Measurements from ENCODE around the gene SEL1L. TPM values are rescaled to one million over a fixed set of nuclear protein-coding genes. Genes with fewer than 3 reads are reported as not detected.

SEL1L gene
- total and polyA plus RNA-seq, 2 of the 13 experiments (the other 11 are each of a cell fraction or from before 2014, with no cell fraction given), result 15.3 to 61.0 TPM

- TF ChIP-seq ZNF407 (CRISPR knock-in tag; IDR thresholded peaks at IDR 0.05; ENCODE audit: not compliant biosample characterization), result no peak
- TF ChIP-seq SOX5 (CRISPR knock-in tag; IDR thresholded peaks at IDR 0.05; ENCODE audit: borderline replicate concordance), result no peak
- TF ChIP-seq ZNF224 (CRISPR knock-in tag; IDR thresholded peaks at IDR 0.05), result peak; percentile 56; the same call in 1 of the 2 replicates
- TF ChIP-seq ZIK1 (CRISPR knock-in tag; IDR thresholded peaks at IDR 0.05; ENCODE audit: borderline replicate concordance, low read depth), result peak; percentile 68; the same call in 1 of the 2 replicates
- TF ChIP-seq AHR (CRISPR knock-in tag; IDR thresholded peaks at IDR 0.05), result 0 out of 2 replicates have a peak, but pooled peaks have one; percentile 52
- no peak for TF ChIP-seq NCOA1 (CRISPR knock-in tag; IDR thresholded peaks at IDR 0.05)
- TF ChIP-seq YEATS4 (CRISPR knock-in tag; IDR thresholded peaks at IDR 0.05; ENCODE audit: borderline replicate concordance), result peak; percentile 43
- TF ChIP-seq ZKSCAN8 (CRISPR knock-in tag; IDR thresholded peaks at IDR 0.05; ENCODE audit: borderline replicate concordance), result peak; percentile 83
- no peak for TF ChIP-seq KAT7 (CRISPR knock-in tag; IDR thresholded peaks at IDR 0.05; ENCODE audit: borderline replicate concordance)
- TF ChIP-seq E2F5 (CRISPR knock-in tag; conservative IDR thresholded peaks at IDR 0.05), result peak; percentile 59; the same call in 1 of the 2 replicates
- peak; percentile 65; the same call in 1 of the 2 replicates for TF ChIP-seq KDM3A (CRISPR knock-in tag; IDR thresholded peaks at IDR 0.05; ENCODE audit: low read depth)
- TF ChIP-seq ZNF724P (CRISPR knock-in tag; IDR thresholded peaks at IDR 0.05; ENCODE audit: borderline replicate concordance), result peak; percentile 77; the same call in 1 of the 2 replicates
- TF ChIP-seq RNF2 (conservative IDR thresholded peaks at IDR 0.05; ENCODE audit: low read depth), result peak; percentile 91
- peak; percentile 90; the same call in 1 of the 2 replicates for TF ChIP-seq TFDP1 (CRISPR knock-in tag; IDR thresholded peaks at IDR 0.05; ENCODE audit: borderline replicate concordance)
- TF ChIP-seq POLR2AphosphoS5 (IDR thresholded peaks at IDR 0.05; ENCODE audit: low read depth, low read length), result peak; percentile 44; the same call in 1 of the 2 replicates
- no peak; the same call in 1 of the 2 replicates for TF ChIP-seq ZNF768 (CRISPR knock-in tag; IDR thresholded peaks at IDR 0.05)
- peak; percentile 38; the same call in 1 of the 2 replicates for TF ChIP-seq ZBTB2 (CRISPR knock-in tag; IDR thresholded peaks at IDR 0.05; ENCODE audit: low read depth)
Observed at GRCh38 chr14:81436296-81437138, 97.1 kb downstream of the SEL1L start (continued).
